GM21723 (cell line): Measurements from ENCODE around the gene GATA5.

Experiments used
- ATAC-seq: cut with Tn5 transposase; IDR thresholded peaks from one replicate; pipeline ENCODE4 v1.9.1; 2021; ENCODE audit warnings: mild to moderate bottlenecking, moderate library complexity; ENCODE audit not compliant: unreplicated experiment

Gene GATA5

DNA sequence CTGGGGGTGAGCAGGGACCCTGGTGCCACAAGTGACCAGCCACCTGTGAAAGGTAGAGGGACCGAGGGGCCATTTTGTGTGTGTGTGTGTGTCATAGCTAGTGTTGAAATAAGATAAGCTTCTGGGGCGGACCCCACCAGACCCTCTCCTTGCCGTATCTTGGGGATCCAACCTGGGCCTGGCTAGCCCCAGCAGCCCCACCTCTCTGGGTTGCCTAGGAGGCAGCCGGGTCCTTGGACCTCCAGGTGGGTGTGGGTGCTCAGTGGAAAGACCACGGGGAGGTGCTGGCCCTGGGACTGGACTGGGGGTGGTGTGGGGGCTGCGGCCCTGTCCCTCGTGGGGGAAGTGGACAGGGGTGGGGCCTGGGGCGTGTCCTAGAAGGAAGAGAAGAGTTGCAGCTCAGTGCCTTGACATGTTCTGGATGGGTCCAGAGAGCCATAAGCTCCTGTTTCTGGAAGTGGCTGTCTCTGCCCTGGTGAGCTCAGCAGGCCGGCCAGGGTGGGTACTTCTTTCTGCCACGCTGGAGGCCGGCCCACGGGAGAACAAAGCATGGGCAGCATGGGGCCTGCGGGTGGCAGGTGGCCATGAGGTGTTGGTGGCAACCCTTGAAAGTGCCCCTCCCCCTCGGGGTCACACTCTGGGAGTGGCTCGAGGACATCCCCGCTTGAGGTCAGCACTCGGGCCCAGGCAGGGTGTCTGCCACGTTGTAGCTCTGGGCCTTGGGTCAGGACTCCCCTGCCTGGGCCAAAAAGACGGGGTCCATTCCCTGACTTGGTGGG lies 56.9 kb downstream of the GATA5 start:
- no peak for ATAC-seq

DNA sequence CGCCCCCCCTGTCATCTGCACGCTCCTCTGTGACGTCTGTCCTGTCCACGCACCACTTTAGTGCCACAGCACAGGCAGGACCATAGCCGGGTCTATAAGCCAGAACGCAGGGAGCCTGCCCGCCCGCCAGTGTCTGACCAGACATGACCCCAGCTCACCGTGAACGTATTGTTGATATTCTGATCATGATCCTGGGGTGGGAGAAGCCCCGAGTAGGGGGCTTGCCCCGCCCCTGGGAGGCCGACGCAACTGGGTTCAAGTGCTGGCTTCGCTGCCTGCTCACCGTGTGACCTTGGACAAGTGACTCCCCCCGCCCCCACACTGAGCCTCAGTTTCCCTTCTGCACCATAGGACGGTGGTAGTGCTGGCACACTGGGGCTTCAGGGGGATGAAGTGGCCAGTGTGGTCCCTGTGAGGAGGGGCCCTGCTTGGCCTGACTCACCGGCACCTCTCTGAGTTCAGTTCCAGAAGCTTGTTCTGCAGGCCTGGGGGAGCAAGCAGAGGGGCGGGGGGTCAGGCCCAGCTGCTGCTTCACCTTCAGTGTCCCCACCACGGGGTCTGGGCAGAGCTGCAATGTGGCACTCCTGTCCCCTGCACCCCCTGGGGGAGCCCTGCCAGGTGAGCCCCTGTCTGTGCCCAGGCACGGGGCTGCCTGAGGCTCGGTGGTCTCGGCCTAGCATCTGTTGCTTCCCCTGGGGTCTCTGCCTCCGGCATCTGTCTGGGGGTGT lies 57.6 kb downstream of the GATA5 start:
- no peak for ATAC-seq

DNA sequence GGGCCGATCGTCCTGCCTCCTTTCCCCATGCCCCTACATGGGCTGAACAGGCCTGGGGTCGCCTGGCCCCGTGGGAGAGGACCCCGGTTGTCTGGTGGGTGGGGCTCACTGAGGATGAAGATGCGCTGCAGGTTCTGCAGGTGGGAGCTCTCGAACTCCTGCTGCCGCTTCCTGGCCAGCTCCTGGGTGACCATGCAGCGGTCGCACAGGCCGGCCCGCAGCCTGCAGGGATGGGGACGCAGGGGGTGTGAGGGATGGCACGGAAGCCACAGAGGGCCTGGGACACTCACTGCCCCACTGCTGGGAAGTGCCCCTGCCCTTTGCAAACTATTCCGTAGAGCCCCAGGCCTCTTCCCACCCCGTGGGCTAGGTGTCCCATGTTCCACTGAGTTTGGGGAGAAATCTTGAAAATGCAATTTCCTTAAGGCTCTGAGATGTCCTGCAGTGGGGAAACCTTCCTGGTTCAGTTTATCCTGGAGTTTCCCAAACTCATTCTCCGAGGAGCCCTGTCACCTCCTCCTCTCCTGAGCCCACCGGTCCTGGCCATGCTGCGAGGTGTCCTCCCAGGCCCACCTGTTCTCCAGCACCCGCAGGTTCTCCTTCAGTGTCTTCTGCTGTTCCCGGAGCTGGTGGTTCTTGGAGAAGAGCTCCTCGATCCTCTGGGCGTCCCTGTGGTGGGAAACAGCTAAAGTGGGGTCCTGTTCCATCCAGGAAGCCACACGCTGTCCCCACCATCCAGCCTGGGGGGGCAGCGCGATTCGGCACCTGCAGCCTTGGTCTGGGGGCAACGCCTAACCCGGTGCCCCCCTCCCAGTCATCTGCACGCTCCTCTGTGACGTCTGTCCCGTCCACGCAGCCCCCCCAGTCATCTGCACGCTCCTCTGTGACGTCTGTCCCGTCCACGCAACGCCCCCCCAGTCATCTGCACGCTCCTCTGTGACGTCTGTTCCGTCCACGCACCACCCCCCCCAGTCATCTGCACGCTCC lies 58.9 kb downstream of the GATA5 start:
- ATAC-seq: no peak

DNA sequence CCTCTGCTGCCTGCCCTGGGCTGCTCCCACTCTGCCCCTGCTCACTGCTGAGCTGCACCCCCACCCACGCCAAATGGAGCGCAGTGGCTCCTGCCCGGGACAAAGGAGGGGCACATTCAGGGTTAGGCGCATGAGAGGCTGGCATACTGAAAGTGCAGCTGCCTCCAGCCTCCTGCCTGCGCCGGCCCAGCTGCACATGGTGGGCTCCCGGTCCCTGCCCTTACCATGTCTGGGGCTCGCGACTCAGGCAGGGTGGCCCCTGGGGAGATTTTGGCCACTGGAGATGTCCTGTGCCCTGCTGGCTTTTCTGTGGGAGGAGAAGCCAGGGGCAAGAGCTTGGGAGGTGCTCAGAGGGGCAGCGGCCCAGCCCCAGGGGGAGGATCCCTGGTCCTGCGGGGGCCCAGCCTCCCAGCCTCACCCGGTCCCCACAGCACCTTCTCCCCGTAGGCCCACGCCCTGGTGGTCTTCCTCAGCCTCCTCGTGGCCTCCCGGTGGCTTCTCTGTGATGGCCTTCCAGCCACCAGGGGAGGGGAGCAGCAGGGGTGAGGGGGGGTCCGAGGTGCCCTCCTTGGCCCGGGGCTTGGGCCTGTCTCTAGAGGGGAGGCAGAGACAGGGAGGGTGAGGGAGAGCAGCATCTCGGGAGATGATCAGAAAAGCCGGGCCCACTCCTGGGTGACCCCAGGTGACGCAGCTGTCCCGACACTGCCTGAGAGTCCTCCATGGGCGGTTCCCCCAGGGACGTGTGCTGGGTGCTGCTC lies 60.3 kb downstream of the GATA5 start:
- no peak for ATAC-seq

DNA sequence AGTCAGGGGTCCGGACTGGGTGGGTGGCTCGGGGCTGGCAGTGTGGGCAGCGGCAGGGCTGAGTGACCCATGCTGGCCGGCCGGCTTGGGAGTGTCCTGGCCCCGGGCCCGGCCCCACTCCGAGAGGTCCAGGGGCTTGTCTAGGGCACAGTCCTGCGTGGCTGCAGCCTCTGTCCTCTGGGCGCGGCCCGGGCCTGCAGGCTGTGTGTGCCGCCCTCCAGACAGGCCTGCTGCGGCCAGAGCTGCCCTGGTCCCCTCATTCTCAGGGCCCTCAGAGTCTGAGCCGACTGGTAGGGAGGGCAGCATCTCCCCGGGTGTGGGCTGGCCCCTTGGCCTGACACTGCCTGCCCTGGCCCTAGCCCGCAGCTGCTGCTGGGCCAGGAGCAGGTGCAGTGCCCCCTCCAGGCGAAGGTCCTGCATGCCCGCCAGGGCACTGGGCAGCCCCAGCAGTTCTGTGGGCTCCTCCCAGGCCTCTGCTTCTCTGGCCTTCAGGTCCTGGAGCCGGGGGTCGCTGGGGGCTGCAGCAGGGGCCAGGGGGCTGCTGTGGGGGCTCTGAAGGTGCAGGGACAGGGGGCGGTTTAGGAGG lies 61.8 kb downstream of the GATA5 start:
- no peak for ATAC-seq
